K562 (cell line): ENCODE measurements around the gene PRUNE1. TPM values are rescaled to one million over a fixed set of nuclear protein-coding genes. Genes with fewer than 3 reads are reported as not detected.

Source experiments
- ATAC-seq: fragments of 200-7000 bp; cut with Tn5 transposase; 3 replicates; pipeline ENCODE4 v1.9.1; 2020; ENCODE audit warnings: moderate library complexity
- BruUV-seq: library from RNA; stranded (reverse); fragments of 400-500 nt; replicated peaks from 2 replicates; lab custom pipeline; 2021; lab: Mats Ljungman, UMichigan
- CTCF ChIA-PET: fragments of 300-600 bp; formaldehyde crosslinking; extraction: SDS; loops from one replicate; lab custom pipeline; 2021; ENCODE audit warnings: low intra/inter-chr PET ratio; lab: Yijun Ruan, JAX
- POLR2A ChIA-PET: fragments of 300-600, 350-650 bp; sonication (Branson Sonifier 250); formaldehyde crosslinking; extraction: SDS; loops from one replicate; lab custom pipeline; 2021; ENCODE audit warnings: antibody characterized with exemption, inconsistent platforms; lab: Yijun Ruan, JAX
- DNase-seq, 4 experiments: peaks; one replicate each; pipeline versions ENCODE4 v3.0.0 to v3.0.0-alpha.2; 2011 to 2018; ENCODE audit warnings: low spot score in 3 of 4, mixed read lengths in 3 of 4; ENCODE audit errors: extremely low read depth in 1 of 4
- FAIRE-seq: peaks from 2 replicates; lab custom pipeline; 2011; peaks lifted over from hg19 to GRCh38; lab: Jason Lieb, UNC
- H2AFZ ChIP-seq: 2 replicates; pipeline ENCODE4 v1.6.0; 2011; ENCODE audit warnings: low read depth, low read length, control low read depth, inconsistent platforms
- H3K27ac ChIP-seq: fragments of 200-600 bp; 3 replicates; pipeline ENCODE4 v1.8.0; 2011; ENCODE audit warnings: low read depth, mild to moderate bottlenecking, control low read depth, inconsistent platforms, low read length, moderate library complexity, mixed read lengths; ENCODE audit errors: extremely low read depth
- H3K27me3 ChIP-seq, 2 experiments: fragments of 300-600 bp in 1 of 2; 2 replicates in 1 of 2; 3 replicates in 1 of 2; pipeline versions ENCODE4 v1.6.0 to v1.8.0; 2011; ENCODE audit warnings: inconsistent platforms in 2 of 2, low read length in 2 of 2, mild to moderate bottlenecking in 1 of 2, mixed read lengths in 1 of 2, moderate library complexity in 1 of 2; ENCODE audit not compliant: control insufficient read depth in 2 of 2, insufficient read depth in 2 of 2
- H3K36me3 ChIP-seq: fragments of 300-600 bp; 3 replicates; pipeline ENCODE4 v1.8.0; 2011; ENCODE audit warnings: mild to moderate bottlenecking, low read length, inconsistent platforms; ENCODE audit not compliant: control insufficient read depth, insufficient read depth
- H3K4me1 ChIP-seq, 2 experiments: fragments of 200-600 bp in 1 of 2; replicated peaks in 1 of 2; 2 replicates in 1 of 2; 3 replicates in 1 of 2; pipeline versions ENCODE4 v1.5.1 to v1.8.0; 2011; ENCODE audit warnings: inconsistent platforms in 2 of 2, low read length in 2 of 2, mild to moderate bottlenecking in 1 of 2, mixed read lengths in 1 of 2, moderate library complexity in 1 of 2; ENCODE audit not compliant: control insufficient read depth in 2 of 2, insufficient read depth in 2 of 2
- H3K4me2 ChIP-seq: 2 replicates; pipeline ENCODE4 v1.6.1; 2011; ENCODE audit warnings: low read length, control low read depth, inconsistent platforms, mixed read lengths; ENCODE audit not compliant: insufficient read depth
- H3K4me3 ChIP-seq: fragments of 200-600 bp; sonication (generic), shearing (Covaris generic); 2 replicates; pipeline ENCODE4 v1.5.1; 2016; ENCODE audit warnings: control low read depth, inconsistent platforms
- H3K79me2 ChIP-seq: fragments of 200-600 bp; 3 replicates; pipeline ENCODE4 v1.8.0; 2011; ENCODE audit warnings: low read length, inconsistent platforms; ENCODE audit not compliant: control insufficient read depth, insufficient read depth
- H3K9ac ChIP-seq, 2 experiments: 2 replicates each; pipeline versions ENCODE4 v1.6.0 to v1.6.1; 2011; ENCODE audit warnings: low read depth in 2 of 2, low read length in 2 of 2, control low read depth in 1 of 2, inconsistent platforms in 1 of 2, mild to moderate bottlenecking in 1 of 2, mixed read lengths in 1 of 2; ENCODE audit not compliant: insufficient read depth in 1 of 2
- H3K9me1 ChIP-seq: one replicate; pipeline ENCODE4 v1.6.0; 2011; ENCODE audit warnings: inconsistent platforms, mild to moderate bottlenecking, low read length, moderate library complexity; ENCODE audit not compliant: control insufficient read depth, insufficient read depth
- H3K9me3 ChIP-seq: replicated peaks from 2 replicates; pipeline ENCODE4 v1.5.1; 2011; ENCODE audit warnings: low read depth, low read length, inconsistent platforms; ENCODE audit not compliant: control insufficient read depth, insufficient read depth
- H4K20me1 ChIP-seq: replicated peaks from 2 replicates; pipeline ENCODE4 v1.6.1; 2011; ENCODE audit warnings: low read length, inconsistent platforms, mixed read lengths; ENCODE audit not compliant: control insufficient read depth, insufficient read depth
- CBFB ChIP-seq: sonication (generic); formaldehyde crosslinking; IDR thresholded peaks from 2 replicates; pipeline ENCODE4 v1.4.0; 2020; ENCODE audit warnings: mild to moderate bottlenecking, missing genetic modification reagents
- ELF1 ChIP-seq: fragments of 200-800 bp; sonication (Bioruptor generic); IDR thresholded peaks from 2 replicates; pipeline ENCODE4 v1.6.1; 2016; ENCODE audit warnings: missing genetic modification characterization, missing compliant biosample characterization
- HBP1 ChIP-seq: fragments of 450-650 bp; formaldehyde crosslinking; IDR thresholded peaks from 2 replicates; pipeline ENCODE4 v1.4.0; 2022; ENCODE audit warnings: missing genetic modification characterization
- MLX ChIP-seq, 2 experiments: fragments of 450-650 bp in 1 of 2; sonication (generic) in 1 of 2; formaldehyde crosslinking; conservative IDR thresholded peaks; 2 replicates each; pipeline versions ENCODE4 v1.4.0 to v1.8.1; 2020 to 2022; ENCODE audit warnings: mild to moderate bottlenecking in 1 of 2, missing genetic modification reagents in 1 of 2
- MTA2 ChIP-seq: fragments of 450-650 bp; IDR thresholded peaks from 2 replicates; pipeline ENCODE4 v1.6.1; 2016; ENCODE audit warnings: low read depth
- MTA3 ChIP-seq: fragments of 450-650 bp; formaldehyde crosslinking; IDR thresholded peaks from 2 replicates; pipeline ENCODE4 v1.6.1; 2017; ENCODE audit warnings: mild to moderate bottlenecking, borderline replicate concordance
- NEUROD1 ChIP-seq: fragments of 150-350 bp; IDR thresholded peaks from 2 replicates; pipeline ENCODE4 v1.6.1; 2014; ENCODE audit warnings: borderline replicate concordance, low read length, low read depth; ENCODE audit not compliant: partially characterized antibody
- NFRKB ChIP-seq: fragments of 450-650 bp; IDR thresholded peaks from 2 replicates; pipeline ENCODE4 v1.6.1; 2016; ENCODE audit warnings: low read depth
- POLR3G ChIP-seq: IDR thresholded peaks from 2 replicates; pipeline ENCODE4 v1.6.1; 2011; ENCODE audit not compliant: insufficient read length, insufficient replicate concordance; ENCODE audit errors: extremely low read depth
- SMAD2 ChIP-seq: fragments of 150-350 bp; IDR thresholded peaks from 2 replicates; pipeline ENCODE4 v1.6.1; 2014; ENCODE audit warnings: low read depth, mild to moderate bottlenecking, low read length
- ZNF253 ChIP-seq: fragments of 250-450 bp; sonication (Bioruptor Pico); conservative IDR thresholded peaks from 2 replicates; pipeline ENCODE4 v1.6.1; 2021; ENCODE audit warnings: mild to moderate bottlenecking
- WGBS: fragments of 100-300 bp; shearing (Covaris generic); methylation state at CpG from one replicate; pipeline ENCODE4 v1.1.6; 2016; ENCODE audit warnings: low coverage, mixed read lengths; ENCODE audit not compliant: insufficient coverage; ENCODE audit errors: missing lambda C conversion rate; 5-methylcytosine and 5-hydroxymethylcytosine counted together
- in situ Hi-C: fragments of 300-500 bp; cut with MboI; formaldehyde crosslinking; loops from 4 replicates; pipeline ENCODE4 v1.15.0; 2018; ENCODE audit warnings: inconsistent platforms, mixed read lengths
- intact Hi-C: fragments of 100-400 bp; cut with micrococcal nuclease; formaldehyde crosslinking; loops from 2 replicates; pipeline ENCODE4 v1.14.2; 2022
- polyA plus RNA-seq, 8 experiments: library from polyadenylated mRNA; depleted of rRNA in 4 of 8; stranded (reverse) in 5 of 8; unstranded in 3 of 8; fragments of >200 nt; fragmentation: Nextera tagmentation in 2 of 8; fragmentation: Illumina TruSeq in 1 of 8; extraction: Ambion mirVana in 2 of 8; extraction: Trizol in 1 of 8; gene quantifications; 2 replicates each; pipeline versions ENCODE4 v1.2.1 to v1.2.3, GENCODE V29; 2011 to 2014; ENCODE audit warnings: inconsistent platforms in 1 of 8, missing spikeins in 1 of 8
- total RNA-seq, 7 experiments: library from RNA; depleted of rRNA in 6 of 7; stranded (reverse); fragments of >200 nt in 6 of 7; fragmentation: Illumina TruSeq in 2 of 7; extraction: Trizol in 2 of 7; gene quantifications; 2 replicates each; pipeline versions ENCODE4 v1.2.1 to v1.2.3, GENCODE V29; 2011 to 2021; ENCODE audit warnings: low replicate concordance in 1 of 7
- TF ChIP-seq, protein P1 (sequence below): fragments of 450-650 bp; formaldehyde crosslinking; IDR thresholded peaks from 2 replicates; pipeline ENCODE4 v1.4.0; 2020; ENCODE audit warnings: mild to moderate bottlenecking, mixed read lengths
- TF ChIP-seq, protein P2 (sequence below): sonication (generic); formaldehyde crosslinking; IDR thresholded peaks from 2 replicates; pipeline ENCODE4 v1.5.0; 2020; ENCODE audit warnings: missing genetic modification reagents
- TF ChIP-seq, protein P3 (sequence below): sonication (generic); formaldehyde crosslinking; IDR thresholded peaks from 2 replicates; pipeline ENCODE4 v1.8.1; 2023; ENCODE audit warnings: mild to moderate bottlenecking, missing genetic modification reagents

PRUNE1 gene
- total and polyA plus RNA-seq, 9 of the 15 experiments (the other 6 are each of a cell fraction or from before 2014, with no cell fraction given) = 16.7 to 48.3 (median 26.2) TPM

GRCh38 chr1:150981177-150981804 lies 27.0 kb upstream of the PRUNE1 start:
- WGBS = 73% methylated on average over 6 of the region's 6 CpGs
- POLR2A ChIA-PET = interaction anchor here (0.5 to 1.4 kb wide), 10 partner anchors 15 to 1053 kb away, joined by 3 to 5 read pairs (median 3); partner anchors contain the start of genes ENSA and GOLPH3L
- Histone ChIP-seq H3K9me3 (no peaks in the 10 kb centered on the region), H3K27ac (no peak overlapping the region), H3K79me2 (peaks cover 7% of the 10 kb centered on the region), H3K9me1 (peaks cover 2% of the 10 kb centered on the region), H3K4me1 (peaks cover 42 to 52% of the 10 kb centered on the region in 2 experiments), H3K4me3 (no peak overlapping the region), H3K9ac (peak overlapping the region in 1 of 2 experiments; percentile 80; a peak in 1 of 4 replicates), H2AFZ (peak overlapping the region; percentile 96), H3K27me3 (no peaks in the 10 kb centered on the region), H3K36me3 (no peaks in the 10 kb centered on the region), H4K20me1 (no peaks in the 10 kb centered on the region), H3K4me2 (peak overlapping the region; percentile 61; the same call in 1 of the 2 replicates)
- intact Hi-C loops (no loop called here), in situ Hi-C loops (no loop called here)
- ATAC-seq (no peak), DNase-seq (no peak), FAIRE-seq (no peak)
- CTCF ChIA-PET = no interaction called here
- BruUV-seq = no TSS peak
- TF ChIP-seq CBFB (no peak), MTA2 (no peak), NEUROD1 (no peak), SMAD2 (no peak), MLX (CRISPR knock-in tag; conservative IDR thresholded peaks at IDR 0.05) (no peak), ELF1 (tag) (no peak), HBP1 (CRISPR knock-in tag) (no peak), POLR3G (no peak), ZNF253 (no peak), MTA3 (0 out of 2 replicates have a peak, but pooled peaks have one; percentile 19), NFRKB (no peak)
- TF ChIP-seq, protein P1, sequence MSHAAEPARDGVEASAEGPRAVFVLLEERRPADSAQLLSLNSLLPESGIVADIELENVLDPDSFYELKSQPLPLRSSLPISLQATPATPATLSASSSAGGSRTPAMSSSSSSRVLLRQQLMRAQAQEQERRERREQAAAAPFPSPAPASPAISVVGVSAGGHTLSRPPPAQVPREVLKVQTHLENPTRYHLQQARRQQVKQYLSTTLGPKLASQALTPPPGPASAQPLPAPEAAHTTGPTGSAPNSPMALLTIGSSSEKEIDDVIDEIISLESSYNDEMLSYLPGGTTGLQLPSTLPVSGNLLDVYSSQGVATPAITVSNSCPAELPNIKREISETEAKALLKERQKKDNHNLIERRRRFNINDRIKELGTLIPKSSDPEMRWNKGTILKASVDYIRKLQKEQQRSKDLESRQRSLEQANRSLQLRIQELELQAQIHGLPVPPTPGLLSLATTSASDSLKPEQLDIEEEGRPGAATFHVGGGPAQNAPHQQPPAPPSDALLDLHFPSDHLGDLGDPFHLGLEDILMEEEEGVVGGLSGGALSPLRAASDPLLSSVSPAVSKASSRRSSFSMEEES (CRISPR knock-in tag) = no peak
- TF ChIP-seq, protein P2, sequence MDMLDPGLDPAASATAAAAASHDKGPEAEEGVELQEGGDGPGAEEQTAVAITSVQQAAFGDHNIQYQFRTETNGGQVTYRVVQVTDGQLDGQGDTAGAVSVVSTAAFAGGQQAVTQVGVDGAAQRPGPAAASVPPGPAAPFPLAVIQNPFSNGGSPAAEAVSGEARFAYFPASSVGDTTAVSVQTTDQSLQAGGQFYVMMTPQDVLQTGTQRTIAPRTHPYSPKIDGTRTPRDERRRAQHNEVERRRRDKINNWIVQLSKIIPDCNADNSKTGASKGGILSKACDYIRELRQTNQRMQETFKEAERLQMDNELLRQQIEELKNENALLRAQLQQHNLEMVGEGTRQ = no peak
- TF ChIP-seq, protein P3, sequence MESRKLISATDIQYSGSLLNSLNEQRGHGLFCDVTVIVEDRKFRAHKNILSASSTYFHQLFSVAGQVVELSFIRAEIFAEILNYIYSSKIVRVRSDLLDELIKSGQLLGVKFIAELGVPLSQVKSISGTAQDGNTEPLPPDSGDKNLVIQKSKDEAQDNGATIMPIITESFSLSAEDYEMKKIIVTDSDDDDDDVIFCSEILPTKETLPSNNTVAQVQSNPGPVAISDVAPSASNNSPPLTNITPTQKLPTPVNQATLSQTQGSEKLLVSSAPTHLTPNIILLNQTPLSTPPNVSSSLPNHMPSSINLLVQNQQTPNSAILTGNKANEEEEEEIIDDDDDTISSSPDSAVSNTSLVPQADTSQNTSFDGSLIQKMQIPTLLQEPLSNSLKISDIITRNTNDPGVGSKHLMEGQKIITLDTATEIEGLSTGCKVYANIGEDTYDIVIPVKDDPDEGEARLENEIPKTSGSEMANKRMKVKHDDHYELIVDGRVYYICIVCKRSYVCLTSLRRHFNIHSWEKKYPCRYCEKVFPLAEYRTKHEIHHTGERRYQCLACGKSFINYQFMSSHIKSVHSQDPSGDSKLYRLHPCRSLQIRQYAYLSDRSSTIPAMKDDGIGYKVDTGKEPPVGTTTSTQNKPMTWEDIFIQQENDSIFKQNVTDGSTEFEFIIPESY (CRISPR knock-in tag) = peak; percentile 18; the same call in 1 of the 2 replicates
